GM12878 (cell line): Measurements from ENCODE around the gene MS4A12. TPM values are rescaled to one million over a fixed set of nuclear protein-coding genes. Genes with fewer than 3 reads are reported as not detected.

Source experiments
- ATAC-seq: fragments of 200-7000 bp; cut with Tn5 transposase; 3 replicates; pipeline ENCODE4 v1.9.1; 2020; ENCODE audit warnings: mild to moderate bottlenecking, moderate library complexity
- BruUV-seq: library from RNA; stranded (reverse); fragments of 400-500 nt; replicated peaks from 2 replicates; lab custom pipeline; 2021; lab: Mats Ljungman, UMichigan
- CTCF ChIA-PET: fragments of 300-600 bp; sonication (Branson Sonifier 250); formaldehyde crosslinking; extraction: SDS; loops from one replicate; lab custom pipeline; 2021; ENCODE audit warnings: inconsistent platforms; lab: Yijun Ruan, JAX
- POLR2A ChIA-PET: fragments of 350-600 bp; formaldehyde crosslinking; extraction: SDS; loops from one replicate; lab custom pipeline; 2021; ENCODE audit warnings: inconsistent platforms; lab: Charles Lee
- RAD21 ChIA-PET: fragments of 300-600 bp; sonication (Branson Sonifier 250); formaldehyde crosslinking; loops from one replicate; lab custom pipeline; 2023; ENCODE audit warnings: antibody characterized with exemption; ENCODE audit not compliant: unreplicated experiment; lab: Charles Lee
- SMC1A ChIA-PET: fragments of 300-600 bp; sonication (Branson Sonifier 250); formaldehyde crosslinking; loops from one replicate; lab custom pipeline; 2023; ENCODE audit not compliant: unreplicated experiment, uncharacterized antibody; lab: Charles Lee
- DNase-seq: peaks from one replicate; pipeline ENCODE4 v3.0.0-alpha.2; 2011; ENCODE audit warnings: low read depth, low spot score
- FAIRE-seq: peaks from 3 replicates; lab custom pipeline; 2011; peaks lifted over from hg19 to GRCh38; lab: Jason Lieb, UNC
- H2AFZ ChIP-seq: 2 replicates; pipeline ENCODE4 v1.6.0; 2011; ENCODE audit warnings: low read depth, low read length, control low read depth; ENCODE audit not compliant: control insufficient read depth
- H3K27ac ChIP-seq: 2 replicates; pipeline ENCODE4 v1.5.1; 2011; ENCODE audit warnings: control low read depth; ENCODE audit not compliant: control insufficient read depth, insufficient read depth
- H3K27me3 ChIP-seq, 2 experiments: replicated peaks in 1 of 2; 2 replicates each; pipeline versions ENCODE4 v1.6.0 to v1.6.1; 2011; ENCODE audit warnings: low read length in 1 of 2; ENCODE audit not compliant: control insufficient read depth in 2 of 2, insufficient read depth in 2 of 2
- H3K36me3 ChIP-seq, 2 experiments: 2 replicates each; pipeline ENCODE4 v1.5.1; 2011; ENCODE audit warnings: low read length in 1 of 2; ENCODE audit not compliant: control insufficient read depth in 2 of 2, insufficient read depth in 2 of 2
- H3K4me1 ChIP-seq: 2 replicates; pipeline ENCODE4 v1.6.1; 2011; ENCODE audit warnings: mild to moderate bottlenecking, low read length, moderate library complexity, mixed read lengths; ENCODE audit not compliant: control insufficient read depth, insufficient read depth
- H3K4me2 ChIP-seq: 2 replicates; pipeline ENCODE4 v1.6.0; 2011; ENCODE audit warnings: control low read depth; ENCODE audit not compliant: control insufficient read depth, insufficient read depth
- H3K4me3 ChIP-seq: fragments of 200-600 bp; sonication (generic); 2 replicates; pipeline ENCODE4 v1.5.1; 2016
- H3K79me2 ChIP-seq: 2 replicates; pipeline ENCODE4 v1.6.0; 2011; ENCODE audit warnings: low read length; ENCODE audit not compliant: control insufficient read depth, insufficient read depth
- H3K9ac ChIP-seq: 2 replicates; pipeline ENCODE4 v1.8.0; 2011; ENCODE audit warnings: low read length, control low read depth, mixed read lengths; ENCODE audit not compliant: control insufficient read depth, insufficient read depth
- H3K9me3 ChIP-seq: replicated peaks from 3 replicates; pipeline ENCODE4 v1.5.1; 2011; ENCODE audit warnings: mild to moderate bottlenecking, low read length; ENCODE audit not compliant: control insufficient read depth, insufficient read depth
- H4K20me1 ChIP-seq: 2 replicates; pipeline ENCODE4 v1.6.0; 2011; ENCODE audit not compliant: control insufficient read depth, insufficient read depth
- CBFB ChIP-seq: IDR thresholded peaks from 2 replicates; pipeline ENCODE4 v1.6.1; 2016; ENCODE audit warnings: antibody characterized with exemption, low read depth
- ETV6 ChIP-seq, 2 experiments: fragments of 450-650 bp in 1 of 2; IDR thresholded peaks in 1 of 2; conservative IDR thresholded peaks in 1 of 2; 2 replicates each; pipeline ENCODE4 v1.6.1; 2014; ENCODE audit warnings: antibody characterized with exemption in 1 of 2, borderline replicate concordance in 1 of 2, low read depth in 1 of 2, mild to moderate bottlenecking in 1 of 2, moderate library complexity in 1 of 2
- FOS ChIP-seq: IDR thresholded peaks from 3 replicates; pipeline ENCODE4 v1.6.1; 2011; ENCODE audit warnings: borderline replicate concordance; ENCODE audit not compliant: insufficient read length; ENCODE audit errors: extremely low read depth
- PAX5 ChIP-seq: IDR thresholded peaks from 2 replicates; pipeline ENCODE4 v1.6.1; 2011; ENCODE audit warnings: low read depth, low read length, borderline replicate concordance
- PBX3 ChIP-seq: IDR thresholded peaks from 2 replicates; pipeline ENCODE4 v1.6.1; 2011; ENCODE audit warnings: mild to moderate bottlenecking, low read depth, low read length, moderate library complexity; ENCODE audit not compliant: insufficient replicate concordance
- PKNOX1 ChIP-seq: fragments of 450-650 bp; IDR thresholded peaks from 2 replicates; pipeline ENCODE4 v1.6.1; 2016; ENCODE audit warnings: mild to moderate bottlenecking
- PRDM15 ChIP-seq: fragments of 450-650 bp; formaldehyde crosslinking; IDR thresholded peaks from 2 replicates; pipeline ENCODE4 v1.4.0; 2020; ENCODE audit warnings: mild to moderate bottlenecking, moderate library complexity
- SPI1 ChIP-seq: IDR thresholded peaks from 2 replicates; pipeline ENCODE4 v1.6.1; 2011; ENCODE audit warnings: low read depth, mild to moderate bottlenecking, low read length, moderate library complexity, borderline replicate concordance; ENCODE audit not compliant: insufficient read depth
- TCF3 ChIP-seq: IDR thresholded peaks from 2 replicates; pipeline ENCODE4 v1.6.1; 2012; ENCODE audit warnings: low read depth, mild to moderate bottlenecking, low read length, borderline replicate concordance; ENCODE audit not compliant: insufficient read depth
- ZBTB4 ChIP-seq: fragments of 450-650 bp; formaldehyde crosslinking; IDR thresholded peaks from 2 replicates; pipeline ENCODE4 v1.4.0; 2022; ENCODE audit warnings: mild to moderate bottlenecking, moderate library complexity
- WGBS: methylation state at CpG from one replicate; pipeline ENCODE4 v1.1.6; 2016; ENCODE audit warnings: low lambda C conversion rate; ENCODE audit not compliant: insufficient replicate concordance, insufficient coverage; ENCODE audit errors: missing lambda C conversion rate; 5-methylcytosine and 5-hydroxymethylcytosine counted together
- in situ Hi-C: fragments of 300-500 bp; cut with MboI; formaldehyde crosslinking; loops from 9 replicates; pipeline ENCODE4 v1.14.3; 2018; ENCODE audit warnings: mixed read lengths
- intact Hi-C: fragments of 100-400 bp; cut with micrococcal nuclease; formaldehyde crosslinking; loops from one replicate; pipeline ENCODE4 v1.14.2; 2022; ENCODE audit not compliant: unreplicated experiment
- polyA plus RNA-seq, 11 experiments: library from polyadenylated mRNA; depleted of rRNA in 4 of 11; unstranded in 6 of 11; stranded (reverse) in 5 of 11; fragments of >200 nt; fragmentation: Nextera tagmentation in 4 of 11; fragmentation: Illumina TruSeq in 1 of 11; extraction: Ambion mirVana in 4 of 11; extraction: Trizol in 1 of 11; gene quantifications; 1 replicate in 1 of 11; 2 replicates in 10 of 11; pipeline versions ENCODE4 v1.2.1 to v1.2.3, GENCODE V29; 2011 to 2016; ENCODE audit warnings: inconsistent platforms in 2 of 11, missing spikeins in 2 of 11, low read depth in 1 of 11
- total RNA-seq, 4 experiments: library from RNA; depleted of rRNA in 3 of 4; stranded (reverse); fragments of >200 nt in 3 of 4; fragmentation: Illumina TruSeq in 1 of 4; extraction: Trizol in 1 of 4; gene quantifications; 2 replicates each; pipeline versions ENCODE4 v1.2.1 to v1.2.3, GENCODE V29; 2013 to 2021

The MS4A12 gene
- total and polyA plus RNA-seq, 10 of the 15 experiments (the other 5 are each of a cell fraction or from before 2014, with no cell fraction given), result 0.05 TPM; not detected in 9

GRCh38 chr11:60498399-60498798 lies 5.8 kb downstream of the MS4A12 start (continued):
- no peak for TF ChIP-seq PRDM15

GRCh38 chr11:60498853-60499252 lies 6.3 kb downstream of the MS4A12 start:
- ChIA-PET RAD21 (no interaction called here), CTCF (interaction anchor here (1.1 to 1.9 kb wide), 5 partner anchors 12 to 154 kb away, joined by 4 to 7 read pairs (median 4); no protein-coding TSS in a partner anchor), POLR2A (no interaction called here), SMC1A (interaction anchor here (0.9 to 1.6 kb wide), 4 partner anchors 19 to 136 kb away, joined by 3 to 6 read pairs (median 4); no protein-coding TSS in a partner anchor)
- Histone ChIP-seq H3K4me3 (0 out of 2 replicates have a peak overlapping the region, but pooled peaks have one; percentile 7), H3K9me3 (no peaks in the 10 kb centered on the region; the same call in 2 of the 3 replicates), H3K36me3 (no peaks in the 10 kb centered on the region), H3K4me2 (peak overlapping the region; percentile 57), H3K27me3 (no peaks in the 10 kb centered on the region), H3K27ac (no peak overlapping the region), H4K20me1 (no peaks in the 10 kb centered on the region), H3K9ac (no peak overlapping the region), H2AFZ (peak overlapping the region; percentile 77; the same call in 1 of the 2 replicates), H3K79me2 (no peaks in the 10 kb centered on the region), H3K4me1 (peaks cover 20% of the 10 kb centered on the region)
- no TSS peak for BruUV-seq
- peak; percentile 27 for FAIRE-seq
- ATAC-seq, result peak; percentile 98
- intact Hi-C loops (no loop called here), in situ Hi-C loops (no loop called here)
- WGBS, result 2% methylated on average over 4 of the region's 4 CpGs
- peak; percentile 69 for DNase-seq
- no peak for TF ChIP-seq ZBTB4 (CRISPR knock-in tag)
- TF ChIP-seq FOS, result no peak
- peak in 1 of 2 experiments; percentile 48; a peak in 1 of 4 replicates for TF ChIP-seq ETV6 (conservative IDR thresholded peaks at IDR 0.05 in 1 of 2, IDR thresholded peaks at IDR 0.05 in 1 of 2; ENCODE audit: borderline replicate concordance in 1 of 2, low read depth in 1 of 2)
- TF ChIP-seq PBX3, result peak; percentile 44
- peak; percentile 68; the same call in 1 of the 2 replicates for TF ChIP-seq PAX5
- TF ChIP-seq SPI1, result peak; percentile 68
- no peak for TF ChIP-seq CBFB
- peak; percentile 82 for TF ChIP-seq PKNOX1
- TF ChIP-seq TCF3, result 0 out of 2 replicates have a peak, but pooled peaks have one; percentile 54
